ENCODE data around the gene RAG1. TPM values are rescaled to one million over a fixed set of nuclear protein-coding genes. Genes with fewer than 3 reads are reported as not detected.

The RAG1 gene
- polyA plus RNA-seq, 1 donor (not counting 4 experiments of a cell fraction or from before 2014, with no cell fraction given): 1.3 TPM

DNA sequence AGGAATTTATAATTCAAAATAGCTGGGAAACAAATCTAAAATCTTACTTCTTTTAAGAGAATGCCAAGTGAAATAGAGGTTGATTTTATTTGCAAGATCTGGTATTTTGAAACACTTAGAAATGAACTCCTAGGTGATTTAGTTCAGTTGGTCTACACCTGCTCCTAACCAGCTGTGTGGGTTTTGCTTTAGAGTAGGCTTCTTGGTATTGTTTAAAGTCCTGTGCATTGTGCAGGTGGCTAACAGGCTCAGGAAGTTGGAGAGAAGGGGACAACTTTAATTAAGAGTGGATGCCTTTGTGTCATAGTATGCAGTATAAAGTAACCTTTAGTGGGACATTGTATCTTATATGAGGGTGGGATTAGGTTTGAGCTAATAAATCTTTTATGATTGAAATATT is 34.3 kb downstream of the RAG1 start:
- Histone ChIP-seq H4K20me1 (ENCODE audit: control insufficient read depth, extremely low read depth, insufficient read depth, low read length) (no peaks in the 10 kb centered on the region), H3K4me3 (ENCODE audit: control insufficient read depth in 2 of 3, extremely low read depth in 1 of 3, insufficient read depth in 2 of 3, low read depth in 1 of 3, low read length in 3 of 3) (no peak overlapping the region), H3K4me2 (ENCODE audit: control insufficient read depth, extremely low read depth, insufficient read depth, low read depth, low read length) (no peak overlapping the region), H3K9me3 (ENCODE audit: control insufficient read depth, low read depth, low read length) (no peaks in the 10 kb centered on the region), H3K27me3 (ENCODE audit: control insufficient read depth, extremely low read depth, insufficient read depth, low read length) (no peaks in the 10 kb centered on the region), H3K9me1 (ENCODE audit: control insufficient read depth, extremely low read depth, insufficient read depth, low read length) (no peaks in the 10 kb centered on the region), H3K36me3 (ENCODE audit: control insufficient read depth in 2 of 2, extremely low read depth in 1 of 2, insufficient read depth in 2 of 2, low read length in 2 of 2) (no peaks in the 10 kb centered on the region), H3K4me1 (ENCODE audit: control insufficient read depth, extremely low read depth, insufficient read depth, low read length) (no peaks in the 10 kb centered on the region), H3K79me2 (ENCODE audit: control insufficient read depth, insufficient read depth, low read length) (no peaks in the 10 kb centered on the region), H2AFZ (ENCODE audit: control insufficient read depth, low read length) (no peak overlapping the region), H3K9ac (ENCODE audit: control insufficient read depth, extremely low read depth, insufficient read depth, low read length) (no peak overlapping the region), H3K27ac (ENCODE audit: control insufficient read depth, insufficient read depth, low read length) (no peak overlapping the region)
- no peak for DNase-seq (ENCODE audit: low read depth, low spot score)
- TF ChIP-seq EZH2 (IDR thresholded peaks at IDR 0.05; ENCODE audit: low read length): no peak
- TF ChIP-seq, protein P1, sequence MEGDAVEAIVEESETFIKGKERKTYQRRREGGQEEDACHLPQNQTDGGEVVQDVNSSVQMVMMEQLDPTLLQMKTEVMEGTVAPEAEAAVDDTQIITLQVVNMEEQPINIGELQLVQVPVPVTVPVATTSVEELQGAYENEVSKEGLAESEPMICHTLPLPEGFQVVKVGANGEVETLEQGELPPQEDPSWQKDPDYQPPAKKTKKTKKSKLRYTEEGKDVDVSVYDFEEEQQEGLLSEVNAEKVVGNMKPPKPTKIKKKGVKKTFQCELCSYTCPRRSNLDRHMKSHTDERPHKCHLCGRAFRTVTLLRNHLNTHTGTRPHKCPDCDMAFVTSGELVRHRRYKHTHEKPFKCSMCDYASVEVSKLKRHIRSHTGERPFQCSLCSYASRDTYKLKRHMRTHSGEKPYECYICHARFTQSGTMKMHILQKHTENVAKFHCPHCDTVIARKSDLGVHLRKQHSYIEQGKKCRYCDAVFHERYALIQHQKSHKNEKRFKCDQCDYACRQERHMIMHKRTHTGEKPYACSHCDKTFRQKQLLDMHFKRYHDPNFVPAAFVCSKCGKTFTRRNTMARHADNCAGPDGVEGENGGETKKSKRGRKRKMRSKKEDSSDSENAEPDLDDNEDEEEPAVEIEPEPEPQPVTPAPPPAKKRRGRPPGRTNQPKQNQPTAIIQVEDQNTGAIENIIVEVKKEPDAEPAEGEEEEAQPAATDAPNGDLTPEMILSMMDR (optimal IDR thresholded peaks at IDR 0.05 in 1 of 3, IDR thresholded peaks at IDR 0.05 in 1 of 3, conservative IDR thresholded peaks at IDR 0.05 in 1 of 3; ENCODE audit: extremely low read depth in 1 of 3, insufficient read depth in 2 of 3, low read length in 3 of 3): no peak
- dilution Hi-C loops (cut with MboI; ENCODE audit: extremely low pct_ligation_motif_present, low sequenced_read_pairs): no loop called here
- no peak for FAIRE-seq

DNA sequence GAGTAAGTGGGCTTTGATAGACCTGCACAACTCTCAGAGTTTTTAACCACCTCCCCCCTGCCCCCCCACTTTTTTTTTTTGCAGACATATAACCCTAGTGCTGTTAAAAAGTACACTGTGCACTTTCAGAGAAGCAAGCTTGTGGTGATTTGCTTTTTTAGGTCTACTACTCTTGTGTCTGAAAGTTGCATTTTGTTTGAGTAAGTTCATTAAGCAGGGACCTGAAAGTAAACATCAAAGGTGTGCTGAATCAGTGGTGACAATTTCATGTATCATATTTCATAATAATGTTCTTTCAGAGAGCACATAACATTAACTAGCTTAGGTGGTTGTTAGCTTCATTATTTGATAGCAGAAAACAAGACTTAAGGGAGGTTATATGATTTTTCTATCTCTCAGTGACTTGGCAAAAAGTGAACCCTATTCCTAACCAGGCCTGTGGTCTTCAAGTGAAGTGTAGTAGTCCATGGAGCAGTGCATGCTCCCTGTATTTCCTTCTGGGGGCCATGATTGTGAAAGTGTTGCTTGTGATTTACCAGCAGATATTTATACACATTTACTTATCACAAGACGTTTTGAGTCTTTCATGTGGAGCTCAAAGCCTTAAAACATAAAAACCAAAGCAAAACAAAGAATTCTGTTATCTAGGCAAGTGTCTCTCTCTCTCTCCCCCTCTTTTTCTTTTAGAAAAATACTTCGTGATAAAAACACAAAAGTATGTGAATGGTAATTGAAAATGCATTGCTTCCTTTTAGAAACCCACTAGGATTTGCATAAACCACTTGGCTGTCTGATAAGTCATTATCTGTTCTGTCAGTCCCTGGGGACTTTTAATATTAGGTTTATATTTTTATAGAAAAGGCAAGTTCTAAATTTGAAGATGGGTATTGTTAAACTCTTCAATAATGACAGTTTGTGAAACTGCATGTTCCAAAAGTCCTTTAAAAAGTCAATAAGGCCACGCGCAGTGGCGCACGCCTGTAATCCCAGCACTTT is 37.7 kb downstream of the RAG1 start:
- Histone ChIP-seq H2AFZ (ENCODE audit: control insufficient read depth, low read length) (no peak overlapping the region), H3K4me1 (ENCODE audit: control insufficient read depth, extremely low read depth, insufficient read depth, low read length) (no peaks in the 10 kb centered on the region), H3K9ac (ENCODE audit: control insufficient read depth, extremely low read depth, insufficient read depth, low read length) (no peak overlapping the region), H3K27me3 (ENCODE audit: control insufficient read depth, extremely low read depth, insufficient read depth, low read length) (no peaks in the 10 kb centered on the region), H3K36me3 (ENCODE audit: control insufficient read depth in 2 of 2, extremely low read depth in 1 of 2, insufficient read depth in 2 of 2, low read length in 2 of 2) (no peaks in the 10 kb centered on the region), H3K27ac (ENCODE audit: control insufficient read depth, insufficient read depth, low read length) (no peak overlapping the region), H4K20me1 (ENCODE audit: control insufficient read depth, extremely low read depth, insufficient read depth, low read length) (no peaks in the 10 kb centered on the region), H3K9me1 (ENCODE audit: control insufficient read depth, extremely low read depth, insufficient read depth, low read length) (no peaks in the 10 kb centered on the region), H3K4me2 (ENCODE audit: control insufficient read depth, extremely low read depth, insufficient read depth, low read depth, low read length) (no peak overlapping the region), H3K79me2 (ENCODE audit: control insufficient read depth, insufficient read depth, low read length) (no peaks in the 10 kb centered on the region), H3K9me3 (ENCODE audit: control insufficient read depth, low read depth, low read length) (no peaks in the 10 kb centered on the region), H3K4me3 (ENCODE audit: control insufficient read depth in 2 of 3, extremely low read depth in 1 of 3, insufficient read depth in 2 of 3, low read depth in 1 of 3, low read length in 3 of 3) (no peak overlapping the region)
- dilution Hi-C loops (cut with MboI; ENCODE audit: extremely low pct_ligation_motif_present, low sequenced_read_pairs): no loop called here
- no peak for FAIRE-seq
- no peak for DNase-seq (ENCODE audit: low read depth, low spot score)
- TF ChIP-seq EZH2 (IDR thresholded peaks at IDR 0.05; ENCODE audit: low read length): no peak
- TF ChIP-seq, protein P1 (optimal IDR thresholded peaks at IDR 0.05 in 1 of 3, IDR thresholded peaks at IDR 0.05 in 1 of 3, conservative IDR thresholded peaks at IDR 0.05 in 1 of 3; ENCODE audit: extremely low read depth in 1 of 3, insufficient read depth in 2 of 3, low read length in 3 of 3): no peak
